LoVo (cell line): ENCODE data around the gene ELAVL3.
"Not testable (repeated sequence)": the region's sequence is repeated elsewhere in the genome, so short reads cannot be mapped to it uniquely, and the experiment has no call there.

Experiments used
- DNase-seq: peaks from one replicate; pipeline ENCODE4 v3.0.0-alpha.2; 2016; ENCODE audit warnings: low spot score

ELAVL3 gene

DNA sequence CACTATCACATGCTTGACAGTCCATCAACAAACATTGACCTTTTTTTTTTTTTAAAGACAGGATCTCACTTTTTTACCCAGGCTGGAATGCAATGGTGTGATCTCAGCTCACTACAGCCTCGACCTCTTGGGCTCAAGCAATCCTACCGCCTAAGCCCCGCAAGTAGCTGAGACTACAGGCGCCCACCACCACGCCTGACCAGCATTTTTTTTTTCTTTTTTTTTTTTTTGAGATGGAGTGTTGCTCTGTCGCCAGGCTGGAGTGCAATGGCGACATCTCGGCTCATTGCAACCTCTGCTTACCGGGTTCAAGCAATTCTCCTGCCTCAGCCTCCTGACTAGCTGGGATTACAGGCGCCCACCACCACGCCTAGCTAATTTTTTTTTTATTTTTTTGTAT lies 21.9 kb downstream of the ELAVL3 start:
- DNase-seq: not testable (repeated sequence)

DNA sequence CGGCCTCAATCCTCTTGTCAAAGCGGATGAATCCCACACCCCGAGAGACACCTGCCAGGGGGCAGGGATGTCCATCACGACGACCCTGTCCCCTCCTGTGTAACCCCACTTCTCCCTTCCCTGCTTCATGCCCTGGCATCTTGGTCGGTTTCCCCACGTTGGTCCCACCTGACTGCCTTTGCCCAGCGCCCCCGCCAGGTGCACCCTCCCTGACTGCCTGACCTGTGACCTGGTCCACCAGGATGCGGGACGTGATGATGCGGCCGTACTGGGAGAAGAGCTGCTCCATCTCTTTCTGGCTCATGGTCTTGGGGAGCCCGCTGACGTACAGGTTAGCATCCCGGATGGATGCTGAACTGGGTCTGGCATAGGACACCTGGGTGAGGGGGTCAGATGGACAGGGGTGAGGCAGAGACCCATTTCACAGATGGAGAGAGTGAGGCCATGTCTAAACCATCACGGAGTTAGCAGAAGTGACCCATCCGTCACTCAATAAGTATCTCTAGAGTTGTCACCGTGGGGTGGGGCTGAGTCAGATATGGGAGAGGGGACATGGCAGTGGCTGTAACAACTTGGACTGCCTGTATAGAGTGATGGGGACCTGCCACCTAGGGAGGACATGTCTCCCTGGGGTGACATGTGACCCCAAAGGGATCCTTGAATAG lies 22.5 kb downstream of the ELAVL3 start:
- no peak for DNase-seq

DNA sequence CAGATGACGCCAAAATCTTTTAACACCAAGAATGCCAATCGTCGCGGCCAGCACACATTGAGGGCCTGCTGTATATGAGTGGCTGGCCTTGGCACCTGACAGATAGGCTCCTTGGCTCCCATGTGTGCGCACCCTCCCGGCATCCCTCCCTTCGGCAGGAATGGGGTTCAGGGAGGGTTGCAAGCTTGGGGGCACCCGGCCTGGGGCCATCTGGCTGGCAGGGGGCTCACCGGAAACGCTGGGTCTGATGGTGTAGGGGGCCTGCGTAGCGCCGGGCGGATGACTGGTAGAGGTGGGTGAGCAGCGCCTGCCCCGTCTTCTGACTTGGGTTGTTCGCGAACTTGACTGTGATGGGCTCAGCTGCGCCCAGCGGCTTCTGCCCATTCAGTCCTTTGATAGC lies 23.0 kb downstream of the ELAVL3 start:
- no peak for DNase-seq

DNA sequence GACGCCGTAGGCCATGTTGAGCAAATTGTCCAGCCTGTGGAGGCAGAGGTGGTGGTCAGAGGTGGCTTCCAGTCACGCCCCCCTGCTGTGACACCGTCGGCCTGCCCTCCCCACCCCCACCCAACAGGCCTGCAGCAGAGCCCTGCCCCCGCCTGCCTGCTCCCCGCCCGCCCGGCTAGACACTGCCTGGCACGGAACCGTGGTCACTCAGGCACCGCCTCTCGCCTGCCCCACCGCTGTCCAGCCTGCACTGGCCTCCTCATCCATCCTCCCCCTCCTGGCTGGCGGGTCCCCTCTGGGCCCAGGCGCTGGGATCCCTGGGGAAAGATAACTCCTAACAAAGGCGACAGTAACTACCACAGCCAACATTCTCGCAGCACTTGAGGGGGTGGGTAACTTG lies 23.7 kb downstream of the ELAVL3 start:
- no peak for DNase-seq

DNA sequence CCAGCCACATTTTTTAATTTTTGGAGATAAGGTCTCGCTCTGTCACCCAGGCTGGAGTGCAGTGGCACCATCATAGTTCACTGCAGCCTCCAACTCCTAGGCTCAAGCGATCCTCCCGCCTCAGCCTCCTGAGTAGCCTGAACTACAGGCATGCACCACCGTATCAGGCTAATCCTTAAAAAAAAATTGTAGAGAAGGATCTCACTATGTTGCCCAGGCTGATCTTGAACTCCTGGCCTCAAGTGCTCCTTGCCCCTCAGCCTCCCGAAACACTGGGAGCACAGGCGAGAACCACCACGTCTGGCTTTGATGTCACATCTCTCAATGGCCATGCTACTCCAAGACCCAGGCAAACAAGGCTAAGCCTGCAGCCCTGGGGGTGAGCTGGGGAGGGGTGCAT lies 24.2 kb downstream of the ELAVL3 start:
- no peak for DNase-seq

DNA sequence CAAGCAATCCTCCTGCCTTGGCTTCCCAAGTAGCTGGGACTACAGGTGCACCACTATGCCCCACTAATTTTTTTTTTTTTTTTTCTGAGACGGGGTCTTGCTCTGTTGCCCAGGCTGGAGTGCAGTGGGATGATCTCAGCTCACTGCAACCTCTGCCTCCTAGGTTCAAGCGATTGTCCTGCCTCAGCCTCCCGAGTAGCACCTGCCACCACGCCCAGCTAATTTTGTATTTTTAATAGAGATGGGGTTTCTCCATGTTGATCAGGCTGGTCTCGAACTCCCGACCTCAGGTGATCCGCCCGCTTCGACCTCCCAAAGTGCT lies 25.7 kb downstream of the ELAVL3 start:
- not testable (repeated sequence) for DNase-seq

DNA sequence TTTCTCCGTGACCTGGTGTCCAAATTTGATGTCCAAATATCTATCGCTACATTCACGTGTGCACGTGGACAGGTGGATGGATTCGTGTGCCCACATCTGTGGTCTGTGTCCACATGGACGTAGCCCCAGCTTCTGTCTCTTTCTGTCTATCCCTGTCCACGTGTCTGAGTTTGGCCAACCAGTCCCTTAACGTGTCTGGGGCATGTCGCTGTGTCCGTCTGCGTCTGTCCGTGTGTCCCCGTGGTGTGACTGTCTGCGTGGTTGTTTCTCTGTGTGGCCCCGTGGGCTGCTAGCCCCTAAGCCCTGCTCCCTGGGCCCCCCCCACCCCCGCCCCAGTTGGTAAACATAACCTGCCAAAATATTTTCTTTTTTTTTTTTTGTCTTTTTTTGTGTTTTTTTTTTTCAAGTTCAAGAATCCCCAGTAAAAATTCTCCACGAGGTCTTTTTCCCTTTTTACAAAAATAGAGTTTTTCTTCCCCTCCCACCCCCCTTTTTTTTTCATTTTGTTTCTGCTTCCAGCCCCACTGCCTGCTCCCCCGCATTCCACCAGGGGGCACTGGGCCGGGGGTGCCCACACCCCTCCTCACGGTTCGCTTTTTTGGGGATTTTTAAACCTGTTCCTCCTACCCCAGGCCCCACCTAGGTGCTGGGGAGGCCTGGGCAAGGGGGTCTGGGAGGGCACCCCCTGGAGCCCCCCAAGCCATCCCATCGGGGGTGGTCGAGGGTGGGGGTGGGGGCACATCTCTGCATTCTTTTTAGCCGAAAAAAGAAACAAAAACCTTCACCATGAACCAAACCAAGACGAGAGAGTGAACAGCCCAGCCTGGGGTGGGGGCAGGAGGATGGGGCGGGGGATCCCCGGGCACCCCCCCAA lies 27.1 kb downstream of the ELAVL3 start:
- DNase-seq: no peak

DNA sequence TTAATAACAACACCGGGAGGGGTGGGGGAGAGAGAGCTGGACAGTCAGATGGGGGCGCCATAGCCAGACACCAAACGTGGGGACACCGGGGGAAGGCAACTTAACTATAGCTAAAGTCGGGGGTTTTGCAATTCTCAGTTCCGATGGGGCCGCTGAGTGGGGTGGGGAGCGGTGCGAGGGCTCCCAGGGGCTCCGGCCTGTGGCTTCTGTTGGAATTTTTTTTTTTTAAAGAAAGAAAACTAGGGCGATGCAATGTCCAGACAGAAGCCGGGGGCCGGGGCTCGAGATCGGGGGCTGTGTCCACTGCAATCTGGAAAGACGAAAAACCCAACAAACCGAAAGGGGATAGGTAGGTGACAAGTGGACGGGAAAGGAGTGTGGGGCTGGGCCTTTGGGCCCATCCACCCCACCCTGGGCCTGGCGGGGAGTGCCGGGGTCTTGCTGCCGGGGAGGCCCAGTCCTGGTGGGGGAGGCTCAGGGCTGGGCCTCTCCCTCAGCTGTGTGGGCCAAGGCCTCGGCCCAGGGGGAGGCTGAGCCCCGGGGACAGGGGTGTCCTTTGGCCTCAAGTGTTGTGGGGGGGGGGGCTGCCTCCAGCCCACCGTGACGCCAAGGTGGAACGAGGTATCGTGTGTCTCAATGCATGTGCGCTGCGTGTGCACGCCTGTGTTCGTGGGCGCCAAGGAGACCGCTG lies 28.1 kb downstream of the ELAVL3 start:
- DNase-seq: no peak

DNA sequence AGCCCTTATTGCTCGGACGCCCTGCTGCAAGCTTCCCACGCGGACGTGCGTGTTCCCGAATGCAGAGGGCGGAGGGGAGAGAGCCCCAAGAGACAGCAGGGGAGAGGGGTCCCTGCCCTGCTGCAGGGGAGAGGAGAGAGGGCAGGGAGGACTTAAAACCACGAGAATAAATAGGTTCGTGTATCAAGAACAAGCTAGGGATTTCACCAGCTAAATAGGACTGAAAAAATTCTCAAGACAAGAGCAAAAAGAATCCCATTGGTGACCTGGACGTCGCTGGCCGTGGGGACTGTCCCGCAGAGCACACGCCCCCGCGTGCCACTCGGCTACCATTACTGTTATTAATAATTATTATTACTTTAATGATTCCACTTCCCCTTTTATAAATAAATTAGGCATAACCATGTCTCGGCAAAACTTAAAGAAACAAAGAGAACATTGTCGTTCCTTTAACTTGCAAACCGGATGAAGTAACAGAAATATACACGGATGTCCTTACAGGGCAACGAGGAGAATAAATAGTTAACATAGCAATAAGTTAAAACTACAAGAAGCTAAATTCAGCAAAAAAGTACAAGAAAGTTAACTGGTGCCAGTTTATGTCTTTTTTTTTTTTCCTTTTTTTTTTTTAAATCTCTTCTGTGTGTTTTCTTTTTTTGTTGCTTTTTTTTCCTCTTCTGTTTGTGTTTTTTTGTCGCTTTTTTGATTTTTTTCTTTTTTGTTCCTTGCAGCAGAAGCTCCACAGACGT lies 28.8 kb downstream of the ELAVL3 start:
- no peak for DNase-seq

DNA sequence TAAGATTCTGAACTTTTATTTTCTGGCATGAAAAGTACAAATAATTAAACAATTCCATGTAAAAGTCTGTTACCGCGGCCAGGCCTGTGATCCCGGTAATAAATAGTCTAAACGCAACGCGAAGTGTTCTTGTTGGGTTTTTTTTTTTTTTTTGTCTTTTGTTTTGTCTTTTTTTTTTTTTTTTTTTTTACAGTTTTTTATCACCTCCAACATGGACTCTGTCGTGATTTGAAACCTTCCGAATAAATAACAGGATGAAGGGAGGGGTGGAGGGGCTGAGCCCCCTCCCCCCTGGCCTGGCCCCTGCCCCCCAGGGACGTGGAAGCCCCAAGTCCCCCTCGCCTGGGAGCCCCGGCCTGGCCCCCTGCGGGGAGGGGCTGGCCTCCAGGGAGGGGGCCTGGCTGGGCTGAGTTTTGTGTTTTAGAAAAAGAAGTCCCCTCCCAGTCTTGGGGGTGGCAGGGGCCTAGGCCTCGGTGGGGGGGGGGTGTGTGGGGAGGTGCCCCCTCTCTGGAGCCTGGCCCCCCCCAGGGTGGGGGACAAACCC lies 29.4 kb downstream of the ELAVL3 start:
- DNase-seq: no peak

DNA sequence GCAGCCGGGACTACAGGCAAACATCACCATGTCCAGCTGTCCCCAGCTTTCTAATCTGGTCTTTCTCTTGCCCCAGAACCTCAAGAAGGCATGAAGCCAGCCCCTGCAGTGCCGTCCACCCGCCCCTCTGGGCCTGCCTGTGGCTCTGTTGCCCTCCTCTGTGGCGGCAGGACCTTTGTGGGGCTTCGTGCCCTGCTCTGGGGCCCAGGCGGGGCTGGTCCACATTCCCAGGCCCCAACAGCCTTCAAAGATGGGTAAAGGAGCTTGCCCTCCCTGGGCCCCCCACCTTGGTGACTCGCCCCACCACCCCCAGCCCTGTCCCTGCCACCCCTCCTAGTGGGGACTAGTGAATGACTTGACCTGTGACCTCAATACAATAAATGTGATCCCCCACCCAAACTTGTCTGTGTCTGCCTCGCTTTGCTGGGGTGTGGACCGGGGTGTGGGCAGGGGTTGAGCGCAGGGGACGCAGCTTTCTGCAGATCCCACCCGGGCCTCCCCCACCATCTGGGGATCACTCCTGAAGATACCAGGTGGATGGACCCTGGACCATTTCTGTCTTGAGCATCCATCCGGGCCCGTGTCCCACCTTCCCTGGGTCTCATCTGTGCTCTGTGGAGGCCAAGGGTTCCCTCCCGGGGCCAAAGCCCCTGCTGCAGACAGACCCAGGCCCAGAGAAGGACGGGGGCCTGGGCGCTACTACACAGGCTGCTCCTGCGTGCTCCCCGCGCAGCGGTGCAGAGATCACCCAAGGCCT lies 30.1 kb downstream of the ELAVL3 start:
- no peak for DNase-seq

DNA sequence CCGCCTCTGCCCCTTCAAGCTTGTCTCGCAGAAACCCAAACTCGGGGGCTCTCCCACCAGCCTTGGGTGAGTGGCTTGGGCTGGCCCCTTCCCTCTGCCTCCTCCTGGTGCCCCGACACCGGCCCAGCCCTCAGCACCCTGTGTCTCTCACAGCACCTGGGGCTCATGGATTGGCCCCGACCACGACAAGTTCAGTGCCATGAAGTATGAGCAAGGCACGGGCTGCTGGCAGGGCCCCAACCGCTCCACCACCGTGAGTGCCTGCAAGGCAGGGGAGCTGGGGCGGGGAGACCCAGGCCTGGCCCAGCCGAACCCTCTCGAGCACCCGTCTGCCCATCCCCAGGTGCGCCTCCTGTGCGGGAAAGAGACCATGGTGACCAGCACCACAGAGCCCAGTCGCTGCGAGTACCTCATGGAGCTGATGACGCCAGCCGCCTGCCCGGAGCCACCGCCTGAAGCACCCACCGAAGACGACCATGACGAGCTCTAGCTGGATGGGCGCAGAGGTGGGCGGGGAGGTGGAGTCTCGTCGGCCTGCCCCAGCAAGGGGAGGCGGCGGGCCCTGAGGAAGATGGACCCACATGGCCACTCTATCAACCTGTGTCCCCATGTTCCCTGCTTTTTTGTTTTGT lies 31.8 kb downstream of the ELAVL3 start:
- DNase-seq: no peak

DNA sequence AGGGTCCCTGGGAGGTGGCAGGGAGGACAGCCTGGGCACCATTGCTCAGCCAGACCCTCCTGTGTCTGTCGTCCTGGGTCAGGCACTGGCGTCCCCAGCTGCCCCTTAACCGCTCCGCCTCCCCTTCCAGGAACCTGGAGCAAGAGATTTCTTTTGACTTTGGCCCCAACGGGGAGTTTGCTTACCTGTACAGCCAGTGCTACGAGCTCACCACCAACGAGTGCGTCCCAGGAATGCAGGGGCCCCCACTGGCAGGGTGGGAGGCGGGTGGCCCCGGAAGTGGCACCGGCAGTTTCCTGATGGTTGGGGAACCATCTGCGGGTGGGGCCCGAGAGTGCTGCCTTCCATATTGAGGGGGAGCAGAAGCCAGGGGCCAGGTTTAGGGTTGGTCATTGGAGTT lies 32.4 kb downstream of the ELAVL3 start:
- no peak for DNase-seq

DNA sequence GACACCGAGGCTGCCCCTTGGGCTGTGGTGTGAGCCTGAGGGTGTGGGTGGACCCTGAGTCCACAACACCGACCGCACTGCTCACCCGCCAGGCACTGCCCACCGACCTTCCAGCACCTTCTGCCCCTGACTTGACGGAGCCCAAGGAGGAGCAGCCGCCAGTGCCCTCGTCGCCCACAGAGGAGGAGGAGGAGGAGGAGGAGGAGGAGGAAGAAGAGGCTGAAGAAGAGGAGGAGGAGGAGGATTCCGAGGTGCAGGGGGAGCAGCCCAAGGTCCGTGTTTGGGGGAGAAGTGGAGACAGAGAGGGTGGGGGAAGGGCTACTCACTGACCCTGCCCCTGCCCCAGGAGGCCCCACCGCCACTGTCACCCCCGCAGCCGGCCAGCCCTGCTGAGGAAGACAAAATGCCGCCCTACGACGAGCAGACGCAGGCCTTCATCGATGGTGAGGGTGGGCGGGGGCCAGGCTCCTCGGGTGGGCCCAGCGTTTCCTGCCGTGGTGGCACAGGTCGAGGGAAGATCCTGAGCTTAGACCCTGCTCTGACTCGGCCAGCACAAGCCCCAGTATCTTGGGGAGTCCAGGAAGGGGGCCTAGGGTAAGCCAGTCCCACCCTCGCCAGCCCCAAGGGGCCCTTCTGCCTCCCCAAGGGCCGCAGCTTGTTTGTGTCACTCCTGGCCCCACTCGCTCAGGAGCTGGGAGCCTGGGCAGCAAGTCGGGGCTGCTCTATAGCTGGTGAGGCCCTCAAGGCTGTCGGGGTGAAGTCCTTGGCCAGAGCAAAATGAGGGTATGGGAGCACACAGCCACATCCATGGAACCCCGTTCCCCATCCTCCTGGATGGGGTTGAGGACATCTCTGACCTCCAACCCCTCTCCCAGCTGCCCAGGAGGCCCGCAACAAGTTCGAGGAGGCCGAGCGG lies 33.2 kb downstream of the ELAVL3 start:
- no peak for DNase-seq

DNA sequence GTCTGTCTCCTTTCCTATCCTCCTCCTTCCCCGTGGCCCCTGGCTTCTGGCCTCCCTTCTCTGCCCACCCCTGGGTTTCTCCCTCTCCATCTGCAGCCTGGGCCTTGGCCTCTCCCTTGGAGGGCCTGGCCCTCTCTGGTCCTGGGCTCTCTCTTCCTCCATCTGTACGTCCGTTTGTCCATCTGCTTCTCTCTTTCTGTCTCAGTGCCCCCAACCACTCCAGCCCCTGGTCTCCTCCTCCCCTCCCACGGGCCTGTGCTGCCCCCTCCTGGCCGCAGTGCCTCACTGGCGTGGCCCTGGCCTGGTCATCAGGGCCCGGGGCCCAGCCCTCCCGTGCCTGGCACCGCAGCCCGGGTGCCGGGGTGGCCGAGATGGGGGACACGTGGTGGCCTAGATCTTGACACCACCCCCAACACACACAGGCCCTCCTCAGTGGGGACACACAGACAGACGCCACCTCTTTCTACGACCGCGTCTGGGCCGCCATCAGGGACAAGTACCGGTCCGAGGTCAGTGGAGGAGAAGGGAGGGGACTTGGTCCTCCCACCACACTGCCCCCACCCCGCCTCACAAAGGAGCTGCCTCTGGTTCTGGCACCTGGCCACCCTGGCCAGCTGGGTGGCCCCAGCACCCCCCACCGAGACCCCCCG lies 34.1 kb downstream of the ELAVL3 start:
- DNase-seq: no peak

DNA sequence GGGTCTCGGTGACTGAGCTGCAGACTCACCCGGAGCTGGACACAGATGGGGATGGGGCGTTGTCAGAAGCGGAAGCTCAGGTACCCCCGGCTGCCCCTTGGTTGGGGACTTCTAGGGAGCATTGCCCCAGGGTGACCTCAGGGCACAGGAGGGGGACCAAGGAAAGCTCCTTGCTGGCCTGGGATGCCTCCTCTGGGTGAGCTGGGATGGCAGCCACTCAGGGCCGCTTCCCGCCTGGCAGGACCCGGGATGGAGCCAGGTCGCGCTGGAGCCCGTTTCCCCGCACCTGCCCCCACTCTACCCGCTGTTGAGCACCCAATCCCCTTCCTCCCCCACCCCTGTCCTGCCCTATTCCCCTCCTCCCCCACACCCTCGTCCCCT lies 34.6 kb downstream of the ELAVL3 start:
- DNase-seq: no peak

DNA sequence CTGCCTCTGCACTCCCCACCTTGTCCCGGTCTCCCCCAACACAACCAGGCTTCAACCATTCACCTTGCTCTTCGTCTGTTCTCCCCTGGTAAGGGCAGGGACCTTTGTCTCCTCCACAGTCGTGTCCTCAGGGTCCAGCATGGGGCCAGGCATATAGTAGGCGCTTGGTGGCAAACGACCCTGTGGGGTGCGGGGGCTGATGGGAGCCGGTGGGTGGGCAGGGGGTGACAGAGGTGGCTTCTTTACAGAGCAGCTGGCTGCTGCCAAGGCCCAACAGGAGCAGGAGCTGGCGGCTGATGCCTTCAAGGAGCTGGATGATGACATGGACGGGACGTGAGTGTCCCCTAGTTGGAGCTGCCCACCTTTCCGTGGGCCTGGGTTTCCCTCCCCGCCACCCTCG lies 35.7 kb downstream of the ELAVL3 start:
- DNase-seq: no peak

DNA sequence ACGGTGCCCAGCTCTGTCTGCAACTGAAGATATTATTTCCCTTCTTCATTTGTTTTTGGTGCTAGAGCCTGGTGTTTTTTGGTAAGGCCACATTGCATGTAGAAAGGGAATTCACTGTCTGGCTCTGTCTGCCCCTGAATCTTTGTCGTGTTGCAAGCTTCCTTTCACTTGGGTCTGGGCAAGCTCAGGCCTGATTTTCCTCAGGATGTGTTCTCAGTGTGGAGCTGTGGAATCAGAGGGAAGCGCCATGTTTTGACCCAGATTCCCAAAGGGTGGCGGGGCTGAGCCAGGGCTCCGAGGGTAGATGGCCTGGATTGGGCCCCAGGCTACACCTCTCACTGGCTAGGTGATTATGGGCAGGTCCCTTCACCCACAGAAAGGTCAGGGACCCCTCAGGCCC lies 36.8 kb downstream of the ELAVL3 start:
- no peak for DNase-seq

DNA sequence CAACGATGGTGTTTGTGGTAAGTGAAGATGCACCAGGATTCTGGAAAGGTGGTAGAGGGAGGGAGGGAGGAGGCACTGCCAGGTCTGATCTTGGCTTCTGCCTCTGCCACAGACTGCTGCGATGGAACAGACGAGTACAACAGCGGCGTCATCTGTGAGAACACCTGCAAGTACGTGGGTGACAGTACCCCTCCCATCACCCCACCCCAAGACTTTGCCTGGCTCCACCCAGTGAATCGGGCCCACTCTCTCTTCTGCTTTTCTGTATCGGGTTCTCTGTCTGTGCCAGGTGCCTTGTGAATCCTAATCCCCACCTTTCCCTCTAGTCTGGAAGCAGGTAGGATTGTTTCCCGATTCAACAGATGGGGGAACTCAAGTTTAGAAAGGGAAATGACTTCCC lies 42.9 kb downstream of the ELAVL3 start:
- no peak for DNase-seq
